Upper lobe of left lung (tissue), 6 donors: ENCODE measurements around the gene SLC25A22. TPM values are rescaled to one million over a fixed set of nuclear protein-coding genes. Genes with fewer than 3 reads are reported as not detected.

Source experiments
- ATAC-seq, 2 donors: fragments of 200-7000 bp; cut with Tn5 transposase; one replicate each; pipeline ENCODE4 v1.9.1; 2022; ENCODE audit warnings: mild to moderate bottlenecking in 2 of 2, moderate library complexity in 2 of 2; ENCODE audit not compliant: low FRiP score in 2 of 2
- DNase-seq, 2 donors: peaks; one replicate each; pipeline ENCODE4 v3.0.0-alpha.2; 2019 to 2020
- H3K27ac ChIP-seq, 4 donors: fragments of 200-600 bp; sonication (generic); one replicate each; pipeline ENCODE4 v1.5.1; 2016 to 2019
- H3K27me3 ChIP-seq, 4 donors: fragments of 200-600 bp; sonication (generic); one replicate each; pipeline ENCODE4 v1.5.1; 2017 to 2019
- H3K36me3 ChIP-seq, 4 donors: fragments of 200-600 bp; sonication (generic); one replicate each; pipeline ENCODE4 v1.5.1; 2016 to 2019
- H3K4me1 ChIP-seq, 4 donors: fragments of 200-600 bp; sonication (generic); one replicate each; pipeline ENCODE4 v1.5.1; 2018 to 2019
- H3K4me3 ChIP-seq, 4 donors: fragments of 200-600 bp; sonication (generic); one replicate each; pipeline ENCODE4 v1.5.1; 2017 to 2019; ENCODE audit warnings: mild to moderate bottlenecking in 2 of 4, moderate library complexity in 1 of 4
- H3K9me3 ChIP-seq, 4 donors: fragments of 200-600 bp; sonication (generic); one replicate each; pipeline ENCODE4 v1.5.1; 2018 to 2019
- CTCF ChIP-seq, 6 experiments: fragments of 450-650 bp in 4 of 6; fragments of 200-600 bp in 2 of 6; sonication (generic) in 2 of 6; IDR thresholded peaks; one replicate each; pipeline ENCODE4 v1.5.1; 2016 to 2019; ENCODE audit warnings: antibody characterized with exemption in 6 of 6
- EP300 ChIP-seq, 4 donors: sonication (generic); formaldehyde crosslinking; IDR thresholded peaks; one replicate each; pipeline ENCODE4 v1.5.1; 2017; ENCODE audit warnings: antibody characterized with exemption in 4 of 4, control low read depth in 2 of 4
- POLR2A ChIP-seq, 4 donors: fragments of 450-650 bp; IDR thresholded peaks; one replicate each; pipeline ENCODE4 v1.5.1; 2016 to 2017; ENCODE audit warnings: antibody characterized with exemption in 4 of 4, mild to moderate bottlenecking in 2 of 4
- POLR2AphosphoS5 ChIP-seq, 2 donors: sonication (generic); formaldehyde crosslinking; IDR thresholded peaks; one replicate each; pipeline ENCODE4 v1.5.1; 2017; ENCODE audit warnings: antibody characterized with exemption in 2 of 2
- WGBS, 2 donors: methylation state at CpG; one replicate each; pipeline ENCODE4 v1.1.5; 2017 to 2018; 5-methylcytosine and 5-hydroxymethylcytosine counted together
- total RNA-seq, 6 donors: library from RNA; depleted of rRNA in 4 of 6; stranded (reverse); fragments of >200 nt in 4 of 6; gene quantifications; one replicate each; pipeline versions ENCODE4 v1.1.0 to v1.2.1, GENCODE V29; 2016 to 2021
- donor health status: DM: no; HTN: no; CAD: no; lungs with moderate emphysema.
- donor health status: DM: no; HTN: yes; CAD: no; lungs with severe emphysema.

Gene SLC25A22
- total RNA-seq, 6 donors from 2014 or later, result 13.6 to 29.3 (median 22.3) TPM

- 13 to 19% methylated on average over 7 to 27 of the region's 31 CpGs for WGBS, 2 donors
- peak; percentile 19 to 64 for ATAC-seq
- DNase-seq, result peak; percentile 90 to 93
- TF ChIP-seq POLR2AphosphoS5 (IDR thresholded peaks at IDR 0.05) (peak; percentile 71 to 79), EP300 (IDR thresholded peaks at IDR 0.05) (peak in 2 of 4 donors; percentile 1 to 21), POLR2A (IDR thresholded peaks at IDR 0.05) (peak in 3 of 4 donors; percentile 23 to 64 (median 58)), CTCF (IDR thresholded peaks at IDR 0.05) (peak in 2 of 6 experiments; percentile 18 to 23)
- Histone ChIP-seq H3K27ac (peak overlapping the region; percentile 87 to 94 (median 92)), H3K4me3 (peak overlapping the region in 3 of 4 donors; percentile 52 to 95 (median 80)), H3K36me3 (peaks cover 15 to 40% (median 39%) of the 10 kb centered on the region in 4 donors), H3K4me1 (peaks cover 56 to 92% (median 63%) of the 10 kb centered on the region in 4 donors), H3K27me3 (peaks cover 0 to 4% (median 0%) of the 10 kb centered on the region in 4 donors), H3K9me3 (no peaks in the 10 kb centered on the region)
Measured at GRCh38 chr11:834371-835316, 36.6 kb upstream of the SLC25A22 start.

- H3K4me3 ChIP-seq, result peak overlapping the region; percentile 52 to 95 (median 81)
- TF ChIP-seq CTCF (IDR thresholded peaks at IDR 0.05) (no peak), POLR2AphosphoS5 (IDR thresholded peaks at IDR 0.05) (no peak), POLR2A (IDR thresholded peaks at IDR 0.05) (no peak), EP300 (IDR thresholded peaks at IDR 0.05) (no peak)
- WGBS, 2 donors, result 47 to 69% methylated on average over 8 to 9 of the region's 9 CpGs
- peaks cover 63 to 92% (median 69%) of the 10 kb centered on the region in 4 donors for H3K4me1 ChIP-seq
- peaks cover 8 to 32% (median 31%) of the 10 kb centered on the region in 4 donors for H3K36me3 ChIP-seq
- ATAC-seq (no peak), DNase-seq (no peak)
- peak overlapping the region; percentile 87 to 94 (median 92) for H3K27ac ChIP-seq
- H3K27me3 ChIP-seq, result peaks cover 0 to 4% (median 0%) of the 10 kb centered on the region in 4 donors
- no peaks in the 10 kb centered on the region for H3K9me3 ChIP-seq
Measured at GRCh38 chr11:833849-834311, 35.8 kb upstream of the SLC25A22 start.

GRCh38 chr11:833114-833791 lies 35.2 kb upstream of the SLC25A22 start:
- peaks cover 0 to 4% (median 0%) of the 10 kb centered on the region in 4 donors for H3K27me3 ChIP-seq
- peak in 1 of 2 donors; percentile 93 for DNase-seq
- peak overlapping the region; percentile 87 to 94 (median 92) for H3K27ac ChIP-seq
- H3K4me3 ChIP-seq, result peak overlapping the region; percentile 52 to 95 (median 81)
- peak in 1 of 2 donors; percentile 60 for ATAC-seq
- 0% methylated on average over 23 to 38 of the region's 55 CpGs for WGBS, 2 donors
- TF ChIP-seq CTCF (IDR thresholded peaks at IDR 0.05), result peak in 1 of 6 experiments; percentile 18
- TF ChIP-seq POLR2AphosphoS5 (IDR thresholded peaks at IDR 0.05), result peak; percentile 5 to 56
- TF ChIP-seq EP300 (IDR thresholded peaks at IDR 0.05), result peak in 1 of 4 donors; percentile 47
- TF ChIP-seq POLR2A (IDR thresholded peaks at IDR 0.05), result peak in 3 of 4 donors; percentile 25 to 78 (median 64)
- H3K9me3 ChIP-seq, result no peaks in the 10 kb centered on the region
- peaks cover 66 to 92% (median 73%) of the 10 kb centered on the region in 4 donors for H3K4me1 ChIP-seq
- H3K36me3 ChIP-seq, result peaks cover 5 to 26% (median 25%) of the 10 kb centered on the region in 4 donors

- H3K27ac ChIP-seq, result peak within 1 kb of the TSS; percentile 87 to 94 (median 92)
- peaks cover under 1 to 20% (median 19%) of the 10 kb centered on the region in 4 donors for H3K36me3 ChIP-seq
- H3K27me3 ChIP-seq, result peaks cover 0 to 4% (median 0%) of the 10 kb centered on the region in 4 donors
- 2% methylated on average over 21 of the region's 67 CpGs; no CpG with 5 or more reads in 1 of the 2 donors for WGBS, 2 donors
- DNase-seq (peak in 1 of 2 donors; percentile 92), ATAC-seq (peak in 1 of 2 donors; percentile 70)
- H3K9me3 ChIP-seq, result no peaks in the 10 kb centered on the region
- TF ChIP-seq POLR2A (IDR thresholded peaks at IDR 0.05) (no peak), CTCF (IDR thresholded peaks at IDR 0.05) (peak in 1 of 6 experiments; percentile 20), EP300 (IDR thresholded peaks at IDR 0.05) (no peak), POLR2AphosphoS5 (IDR thresholded peaks at IDR 0.05) (peak; percentile 13 to 28)
- peak within 1 kb of the TSS; percentile 52 to 95 (median 81) for H3K4me3 ChIP-seq
- H3K4me1 ChIP-seq, result peaks cover 72 to 92% (median 78%) of the 10 kb centered on the region in 4 donors
Measured at GRCh38 chr11:832529-833113, 34.5 kb upstream of the SLC25A22 start, which contains the start of gene CD151. TSS of gene CD151 (plus strand) at chr11:832952. CDS start at chr11:836070, 3,118 bp downstream.
